K562 (cell line): Measurements from ENCODE around the gene IL9.

Source experiments
- CTCF ChIP-seq, 3 experiments: IDR thresholded peaks in 2 of 3; conservative IDR thresholded peaks in 1 of 3; 2 replicates each; pipeline ENCODE4 v1.5.1; 2011 to 2012; ENCODE audit warnings: low read length in 3 of 3, mild to moderate bottlenecking in 3 of 3, control low read depth in 2 of 3, improper control_type of control experiment in 1 of 3, inconsistent platforms in 1 of 3, low read depth in 1 of 3, mixed read lengths in 1 of 3, moderate library complexity in 1 of 3; ENCODE audit not compliant: insufficient read depth in 2 of 3
- RREB1 ChIP-seq: fragments of 250-450 bp; sonication (Bioruptor Pico); IDR thresholded peaks from 2 replicates; pipeline ENCODE4 v1.4.0; 2020
- SIN3A ChIP-seq, 2 experiments: fragments of 150-350 bp in 1 of 2; IDR thresholded peaks; 2 replicates each; pipeline ENCODE4 v1.6.1; 2011 to 2016; ENCODE audit warnings: borderline replicate concordance in 2 of 2, low read depth in 2 of 2, low read length in 2 of 2, mild to moderate bottlenecking in 2 of 2, moderate library complexity in 2 of 2; ENCODE audit not compliant: control insufficient read depth in 1 of 2
- SRF ChIP-seq, 2 experiments: fragments of 250-450, 450-650 bp in 1 of 2; sonication (Bioruptor Pico) in 1 of 2; sonication (generic) in 1 of 2; formaldehyde crosslinking; IDR thresholded peaks; 2 replicates each; pipeline versions ENCODE4 v1.5.0 to v1.5.1; 2020 to 2022; ENCODE audit warnings: mild to moderate bottlenecking in 1 of 2, missing genetic modification reagents in 1 of 2
- ZKSCAN1 ChIP-seq: fragments of 150-350 bp; IDR thresholded peaks from 2 replicates; pipeline ENCODE4 v1.6.1; 2016; ENCODE audit warnings: low read depth, low read length
- ZNF384 ChIP-seq: IDR thresholded peaks from 2 replicates; pipeline ENCODE4 v1.6.1; 2012; ENCODE audit warnings: low read depth, low read length, improper control_type of control experiment

- TF ChIP-seq CTCF (IDR thresholded peaks at IDR 0.05 in 2 of 3, conservative IDR thresholded peaks at IDR 0.05 in 1 of 3; ENCODE audit: insufficient read depth in 2 of 3, low read depth in 1 of 3, low read length in 3 of 3) (no peak), ZKSCAN1 (no peak), SIN3A (IDR thresholded peaks at IDR 0.05; ENCODE audit: borderline replicate concordance in 2 of 2, control insufficient read depth in 1 of 2, low read depth in 2 of 2, low read length in 2 of 2) (no peak), SRF (CRISPR knock-in tag; IDR thresholded peaks at IDR 0.05) (no peak), ZNF384 (no peak), RREB1 (no peak)
Measured at GRCh38 chr5:135894276-135894675, 1.4 kb downstream of the IL9 start.
